ENCODE data around the gene MMP13.

GRCh38 chr11:102920118-102920684 lies 35.3 kb downstream of the MMP13 start:
- no peak for TF ChIP-seq POLR2A (IDR thresholded peaks at IDR 0.05)
- TF ChIP-seq, protein P1, sequence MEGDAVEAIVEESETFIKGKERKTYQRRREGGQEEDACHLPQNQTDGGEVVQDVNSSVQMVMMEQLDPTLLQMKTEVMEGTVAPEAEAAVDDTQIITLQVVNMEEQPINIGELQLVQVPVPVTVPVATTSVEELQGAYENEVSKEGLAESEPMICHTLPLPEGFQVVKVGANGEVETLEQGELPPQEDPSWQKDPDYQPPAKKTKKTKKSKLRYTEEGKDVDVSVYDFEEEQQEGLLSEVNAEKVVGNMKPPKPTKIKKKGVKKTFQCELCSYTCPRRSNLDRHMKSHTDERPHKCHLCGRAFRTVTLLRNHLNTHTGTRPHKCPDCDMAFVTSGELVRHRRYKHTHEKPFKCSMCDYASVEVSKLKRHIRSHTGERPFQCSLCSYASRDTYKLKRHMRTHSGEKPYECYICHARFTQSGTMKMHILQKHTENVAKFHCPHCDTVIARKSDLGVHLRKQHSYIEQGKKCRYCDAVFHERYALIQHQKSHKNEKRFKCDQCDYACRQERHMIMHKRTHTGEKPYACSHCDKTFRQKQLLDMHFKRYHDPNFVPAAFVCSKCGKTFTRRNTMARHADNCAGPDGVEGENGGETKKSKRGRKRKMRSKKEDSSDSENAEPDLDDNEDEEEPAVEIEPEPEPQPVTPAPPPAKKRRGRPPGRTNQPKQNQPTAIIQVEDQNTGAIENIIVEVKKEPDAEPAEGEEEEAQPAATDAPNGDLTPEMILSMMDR (IDR thresholded peaks at IDR 0.05): no peak
